Suprapubic skin (tissue), 4 donors: Measurements from ENCODE around the gene TTBK2.

Experiments used
- EP300 ChIP-seq: sonication (generic); formaldehyde crosslinking; IDR thresholded peaks from one replicate; pipeline ENCODE4 v1.6.1; 2017; ENCODE audit warnings: antibody characterized with exemption
- POLR2A ChIP-seq, 2 donors: fragments of 450-650 bp; IDR thresholded peaks; one replicate each; pipeline ENCODE4 v1.6.1; 2017; ENCODE audit warnings: antibody characterized with exemption in 2 of 2, mild to moderate bottlenecking in 2 of 2, moderate library complexity in 2 of 2
- POLR2AphosphoS5 ChIP-seq, 3 donors: sonication (generic); formaldehyde crosslinking; IDR thresholded peaks; one replicate each; pipeline ENCODE4 v1.6.1; 2017; ENCODE audit warnings: antibody characterized with exemption in 3 of 3
- TF ChIP-seq, protein P1 (sequence below), 2 donors: fragments of 200-600 bp in 1 of 2; fragments of 450-650 bp in 1 of 2; sonication (generic) in 1 of 2; IDR thresholded peaks; one replicate each; pipeline ENCODE4 v1.5.1; 2016 to 2019; ENCODE audit warnings: antibody characterized with exemption in 2 of 2, mild to moderate bottlenecking in 1 of 2, moderate library complexity in 1 of 2

GRCh38 chr15:42692536-42692935 lies 228.0 kb downstream of the TTBK2 start:
- TF ChIP-seq, protein P1, sequence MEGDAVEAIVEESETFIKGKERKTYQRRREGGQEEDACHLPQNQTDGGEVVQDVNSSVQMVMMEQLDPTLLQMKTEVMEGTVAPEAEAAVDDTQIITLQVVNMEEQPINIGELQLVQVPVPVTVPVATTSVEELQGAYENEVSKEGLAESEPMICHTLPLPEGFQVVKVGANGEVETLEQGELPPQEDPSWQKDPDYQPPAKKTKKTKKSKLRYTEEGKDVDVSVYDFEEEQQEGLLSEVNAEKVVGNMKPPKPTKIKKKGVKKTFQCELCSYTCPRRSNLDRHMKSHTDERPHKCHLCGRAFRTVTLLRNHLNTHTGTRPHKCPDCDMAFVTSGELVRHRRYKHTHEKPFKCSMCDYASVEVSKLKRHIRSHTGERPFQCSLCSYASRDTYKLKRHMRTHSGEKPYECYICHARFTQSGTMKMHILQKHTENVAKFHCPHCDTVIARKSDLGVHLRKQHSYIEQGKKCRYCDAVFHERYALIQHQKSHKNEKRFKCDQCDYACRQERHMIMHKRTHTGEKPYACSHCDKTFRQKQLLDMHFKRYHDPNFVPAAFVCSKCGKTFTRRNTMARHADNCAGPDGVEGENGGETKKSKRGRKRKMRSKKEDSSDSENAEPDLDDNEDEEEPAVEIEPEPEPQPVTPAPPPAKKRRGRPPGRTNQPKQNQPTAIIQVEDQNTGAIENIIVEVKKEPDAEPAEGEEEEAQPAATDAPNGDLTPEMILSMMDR (IDR thresholded peaks at IDR 0.05), result no peak
- TF ChIP-seq POLR2AphosphoS5 (IDR thresholded peaks at IDR 0.05), result no peak
- TF ChIP-seq POLR2A (IDR thresholded peaks at IDR 0.05), result no peak
- no peak for TF ChIP-seq EP300
